NCI-H524 (cell line): ENCODE data around the gene FBXO34.
"Not testable (repeated sequence)": the region's sequence is repeated elsewhere in the genome, so short reads cannot be mapped to it uniquely, and the experiment has no call there.

ENCODE experiments used
- DNase-seq, 2 experiments: peaks; one replicate each; lab custom pipeline; 2025; lab: John Stamatoyannopoulos, UW

FBXO34 gene

DNA sequence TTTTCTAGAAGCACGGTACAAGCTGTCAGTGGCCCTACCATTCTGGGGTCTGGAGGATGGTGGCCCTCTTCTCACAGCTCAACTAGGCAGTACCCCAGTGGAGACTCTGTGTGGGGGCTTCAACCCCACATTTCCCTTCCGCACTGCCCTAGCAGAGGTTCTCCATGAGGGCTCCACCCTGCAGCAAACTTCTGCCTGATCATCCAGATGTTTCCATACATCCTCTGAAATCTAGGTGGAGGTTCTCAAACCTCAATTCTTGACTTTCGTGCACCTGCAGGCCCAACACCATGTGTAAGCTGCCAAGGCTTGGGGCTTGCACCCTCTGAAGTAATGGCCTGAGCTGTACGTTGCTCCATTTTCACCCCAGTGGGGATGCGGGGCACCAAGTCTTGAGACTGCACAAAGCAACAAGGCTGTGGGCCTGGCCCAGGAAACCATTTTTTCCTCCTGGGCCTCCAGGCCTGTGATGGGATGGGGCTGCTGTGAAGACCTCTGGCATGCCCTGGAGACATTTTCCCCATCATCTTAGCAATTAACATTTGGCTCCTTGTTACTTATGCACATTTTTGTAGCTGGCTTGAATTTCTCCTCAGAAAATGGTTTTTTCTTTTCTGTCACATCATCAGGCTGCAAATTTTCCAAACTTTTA is 41.3 kb downstream of the FBXO34 start:
- not testable (repeated sequence) for DNase-seq

GRCh38 chr14:55313480-55313879 is 42.3 kb downstream of the FBXO34 start:
- peak; percentile 29 to 62 for DNase-seq

- no peak for DNase-seq
Measured at GRCh38 chr14:55314449-55314848, 43.2 kb downstream of the FBXO34 start.

GRCh38 chr14:55316564-55316963 is 45.3 kb downstream of the FBXO34 start:
- DNase-seq, result no peak

DNA sequence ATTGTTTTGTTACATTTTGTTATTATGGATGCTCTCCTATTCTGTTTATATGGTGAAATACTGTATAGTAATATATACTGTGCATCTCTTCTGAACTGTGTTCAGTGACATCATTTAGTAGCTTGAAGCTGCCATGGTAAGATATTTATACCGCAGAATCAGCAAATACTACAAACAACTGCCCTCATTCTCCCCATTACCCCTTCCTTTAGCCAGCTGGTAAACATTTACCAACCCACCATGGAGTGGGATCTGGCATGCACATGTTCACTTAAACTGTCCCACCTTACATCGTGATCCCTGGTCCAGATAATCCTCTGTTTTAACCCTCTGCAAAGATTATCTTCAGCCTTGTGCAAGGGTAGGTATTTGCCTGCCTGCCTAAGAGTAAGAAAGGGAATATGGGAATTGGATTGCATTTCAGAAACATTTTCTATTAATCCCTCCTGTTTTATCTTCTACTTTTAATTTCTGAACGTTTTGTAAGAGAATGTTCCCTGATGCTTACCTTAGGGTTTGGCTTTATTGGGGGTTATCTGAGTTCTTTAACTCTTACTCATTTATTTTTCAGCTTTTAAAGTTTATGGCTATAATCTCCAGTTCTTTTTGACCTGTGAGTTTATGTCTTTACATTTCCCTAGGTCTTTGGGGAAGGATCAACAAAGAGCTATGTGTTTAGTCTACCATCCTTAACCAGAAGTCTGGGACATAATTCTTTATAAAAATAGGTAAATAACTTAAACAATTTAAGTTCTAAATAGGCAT is 46.5 kb downstream of the FBXO34 start:
- peak; percentile 67 to 87 for DNase-seq

DNA sequence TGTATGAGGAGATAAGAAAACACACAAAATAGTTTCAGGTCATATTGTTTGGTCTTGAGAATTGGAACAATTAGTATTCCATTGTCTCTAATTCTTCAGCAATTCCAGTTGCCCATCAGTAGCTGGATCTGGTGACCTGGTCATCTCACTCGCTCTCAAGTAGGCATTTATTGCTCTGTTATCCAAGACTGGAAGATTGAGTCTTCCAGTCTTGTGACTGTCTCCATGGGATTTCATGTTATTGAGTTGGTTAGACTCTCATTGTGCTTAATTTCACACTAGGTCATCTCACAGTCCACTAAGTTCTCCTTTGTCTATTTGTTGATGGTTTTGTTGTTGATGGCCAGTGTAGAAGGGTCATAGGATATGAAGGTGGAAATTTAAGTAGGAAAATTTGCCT is 47.5 kb downstream of the FBXO34 start:
- DNase-seq, result no peak

GRCh38 chr14:55323910-55324309 is 52.7 kb downstream of the FBXO34 start:
- no peak for DNase-seq

DNA sequence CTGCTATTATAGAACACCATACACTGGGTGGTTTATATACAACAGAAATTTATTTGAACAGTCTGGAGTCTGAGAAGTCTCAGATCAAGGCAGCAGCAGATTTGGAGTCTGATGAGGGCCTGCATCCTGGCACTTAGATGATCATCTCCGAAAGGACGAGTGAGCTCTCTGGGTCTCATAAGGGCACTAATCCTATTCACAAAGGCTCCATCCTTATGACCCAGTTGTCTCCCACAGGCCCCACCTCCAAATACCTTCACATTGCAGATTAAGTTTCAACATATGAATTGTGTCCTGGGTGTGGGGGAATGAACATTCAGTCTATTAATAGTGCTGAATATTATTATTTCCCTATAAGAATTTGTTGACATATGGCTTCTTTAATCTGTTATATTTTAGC is 53.6 kb downstream of the FBXO34 start:
- no peak for DNase-seq

- DNase-seq, result no peak
Measured at GRCh38 chr14:55327179-55327578, 56.0 kb downstream of the FBXO34 start.

GRCh38 chr14:55328317-55328716 is 57.1 kb downstream of the FBXO34 start:
- DNase-seq, result no peak

GRCh38 chr14:55329999-55330710 is 58.9 kb downstream of the FBXO34 start:
- no peak for DNase-seq

DNA sequence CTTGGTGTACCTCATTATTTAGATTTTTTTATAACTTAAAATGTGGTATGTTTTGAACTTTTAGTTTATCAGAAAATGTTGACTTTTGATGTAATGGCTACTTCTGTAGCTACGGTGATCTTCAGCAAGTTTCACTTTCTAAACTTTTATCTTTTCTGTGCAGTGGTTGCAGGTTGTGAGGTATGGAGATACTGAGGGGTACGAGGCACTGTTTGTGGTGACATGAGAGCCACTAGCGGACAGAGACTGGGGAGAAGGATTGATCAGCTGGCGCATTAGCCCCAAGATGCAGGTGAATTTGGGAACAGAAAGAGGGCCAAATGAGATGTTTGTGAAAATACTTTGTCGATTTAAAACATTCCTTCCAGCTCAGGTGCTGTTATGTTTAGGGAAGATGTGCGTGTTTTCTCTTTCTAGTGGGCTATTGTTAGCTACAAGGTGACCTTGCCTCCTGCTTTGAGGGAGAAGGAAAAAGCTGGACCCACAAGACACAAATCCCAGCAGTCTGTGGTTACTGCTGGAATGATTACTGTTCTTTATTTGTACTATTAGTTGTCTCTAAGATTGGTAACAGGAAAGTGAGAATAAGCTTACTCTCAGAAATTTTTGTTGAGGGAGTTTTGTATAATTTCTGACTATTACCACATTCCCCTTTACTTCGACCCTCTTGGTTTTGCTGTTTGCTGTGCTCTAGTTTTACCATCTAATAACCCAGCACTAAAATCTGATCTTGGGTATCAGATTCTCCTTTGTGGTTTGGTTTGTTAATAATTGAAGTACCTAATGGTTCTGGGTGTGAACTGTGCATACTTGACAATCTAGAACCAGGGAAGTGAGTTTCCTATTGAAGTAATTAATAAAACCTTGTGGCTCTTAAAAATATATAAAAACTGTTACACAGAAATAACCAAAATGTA is 61.7 kb downstream of the FBXO34 start:
- DNase-seq, result no peak

DNA sequence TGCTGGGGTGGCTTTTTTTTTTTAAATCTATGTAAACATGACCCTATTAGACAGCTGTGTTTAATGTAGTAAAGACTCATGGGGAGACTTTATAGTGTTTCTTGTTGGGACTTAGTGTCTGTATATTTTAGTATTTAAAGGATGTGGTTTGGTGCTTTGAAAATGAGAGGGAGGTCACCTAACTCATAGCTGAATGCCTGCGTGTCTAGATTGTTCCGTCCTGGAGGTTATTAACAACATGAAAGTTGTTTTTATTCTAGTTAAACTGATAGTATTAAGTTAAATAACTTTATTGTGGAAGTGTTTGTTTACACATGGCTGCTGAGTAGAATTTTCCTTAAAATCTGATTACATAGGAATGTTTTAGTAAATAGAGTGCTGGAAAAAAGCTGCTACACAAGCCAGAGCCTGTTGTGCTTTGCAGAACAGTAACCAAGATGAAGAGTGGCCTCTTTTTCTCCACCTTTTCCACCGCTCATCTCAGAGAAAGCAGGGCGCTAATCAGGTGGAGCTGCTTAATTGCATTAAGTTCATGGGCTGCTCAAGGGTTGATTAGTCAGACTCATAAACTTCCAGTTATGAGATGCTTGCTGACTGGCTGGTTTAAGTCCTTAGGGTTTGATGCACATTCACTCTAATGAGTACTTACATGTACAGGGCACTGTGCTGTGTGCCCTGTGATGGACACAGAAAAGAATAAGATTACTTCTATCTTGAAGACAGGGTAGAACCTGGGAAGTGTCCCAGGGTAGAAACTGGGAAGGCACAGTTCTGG is 62.7 kb downstream of the FBXO34 start:
- peak in 1 of 2 experiments; percentile 45 for DNase-seq

- DNase-seq, result no peak
Measured at GRCh38 chr14:55336162-55336561, 64.9 kb downstream of the FBXO34 start.

GRCh38 chr14:55336691-55337090 is 65.5 kb downstream of the FBXO34 start:
- DNase-seq, result no peak

DNA sequence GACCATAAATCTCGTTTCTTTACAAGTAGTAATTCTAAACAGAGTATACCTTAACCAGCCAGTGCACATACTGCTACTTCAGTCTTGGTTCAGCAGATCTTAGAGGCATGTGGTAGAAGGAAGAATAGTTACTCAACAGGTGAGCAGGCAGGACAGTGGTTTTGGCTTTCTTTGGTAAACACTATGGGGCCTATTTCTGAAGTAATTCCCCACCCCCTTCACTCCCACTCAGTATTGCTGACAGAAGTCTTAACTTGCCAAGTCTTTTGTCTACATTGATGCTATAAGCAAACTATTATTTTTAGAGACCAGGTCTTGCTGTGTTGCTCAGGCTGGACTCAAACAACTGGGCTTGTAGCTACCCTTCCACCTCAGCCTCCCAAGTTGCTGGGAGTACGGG is 68.5 kb downstream of the FBXO34 start:
- peak in 1 of 2 experiments; percentile 59 for DNase-seq

DNA sequence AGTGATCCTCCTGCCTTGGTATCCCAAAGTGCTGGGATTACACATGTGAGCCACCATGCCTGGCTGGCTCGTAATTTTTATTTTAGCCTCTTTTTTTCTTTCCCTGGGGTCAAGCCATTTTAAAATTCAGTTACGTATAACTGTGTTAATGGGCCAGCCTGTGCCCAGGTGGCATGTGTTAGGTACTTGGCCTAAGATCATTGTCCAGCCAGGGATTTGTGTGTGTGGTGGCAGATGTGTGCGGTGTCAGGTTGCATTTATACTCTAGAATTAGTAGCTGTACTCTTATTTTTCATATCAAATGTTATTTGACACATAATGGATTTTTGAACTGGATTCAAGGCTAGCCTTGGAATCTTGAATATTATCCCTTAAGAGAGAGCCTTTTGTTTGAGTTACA is 69.3 kb downstream of the FBXO34 start:
- peak; percentile 93 to 99 for DNase-seq

GRCh38 chr14:55341781-55342180 is 70.6 kb downstream of the FBXO34 start:
- no peak for DNase-seq

DNA sequence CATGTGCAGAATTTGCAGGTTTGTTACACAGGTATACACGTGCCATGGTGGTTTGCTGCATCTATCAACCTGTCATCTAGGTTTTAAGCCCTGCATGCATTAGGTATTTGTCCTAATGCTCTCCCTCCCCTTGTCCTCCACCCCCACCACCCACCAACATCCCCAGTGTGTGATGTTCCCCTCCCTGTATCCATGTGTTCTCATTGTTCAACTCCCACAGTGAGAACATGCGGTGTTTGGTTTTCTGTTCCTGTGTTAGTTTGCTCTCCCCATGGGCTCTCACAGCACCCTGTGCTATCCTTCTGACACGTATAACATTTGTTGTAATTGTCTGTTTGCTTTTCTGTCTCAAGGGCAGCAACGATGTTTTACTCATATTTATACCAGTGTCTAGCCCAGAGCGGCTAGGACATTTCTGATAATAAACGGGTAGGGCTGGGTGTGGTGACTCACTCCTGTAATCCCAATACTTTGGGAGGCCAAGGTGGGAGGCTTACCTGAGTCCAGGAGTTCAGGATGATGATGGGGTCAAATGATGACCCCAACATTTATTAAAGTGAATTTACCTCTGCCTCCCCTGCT is 73.5 kb downstream of the FBXO34 start:
- not testable (repeated sequence) for DNase-seq

DNA sequence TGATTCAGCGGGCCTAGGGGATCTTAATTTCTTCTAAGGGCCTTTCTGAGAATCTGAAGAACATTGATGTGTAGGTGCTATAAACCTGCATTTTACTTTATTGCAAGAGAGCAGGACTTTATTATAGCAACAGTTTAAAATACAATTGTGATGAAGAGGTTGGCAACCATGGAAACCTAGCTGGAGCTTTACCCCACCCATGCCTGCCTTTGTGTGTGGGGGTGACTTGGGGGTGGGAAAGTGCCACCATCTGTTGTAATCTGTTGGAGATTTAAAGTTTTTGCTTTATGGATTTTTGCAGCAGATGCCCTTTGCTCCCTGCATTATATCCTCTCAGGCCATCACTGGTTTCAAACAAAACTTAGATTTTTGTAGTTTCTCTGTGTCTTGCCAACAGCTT is 75.8 kb downstream of the FBXO34 start:
- peak; percentile 55 to 83 for DNase-seq

DNA sequence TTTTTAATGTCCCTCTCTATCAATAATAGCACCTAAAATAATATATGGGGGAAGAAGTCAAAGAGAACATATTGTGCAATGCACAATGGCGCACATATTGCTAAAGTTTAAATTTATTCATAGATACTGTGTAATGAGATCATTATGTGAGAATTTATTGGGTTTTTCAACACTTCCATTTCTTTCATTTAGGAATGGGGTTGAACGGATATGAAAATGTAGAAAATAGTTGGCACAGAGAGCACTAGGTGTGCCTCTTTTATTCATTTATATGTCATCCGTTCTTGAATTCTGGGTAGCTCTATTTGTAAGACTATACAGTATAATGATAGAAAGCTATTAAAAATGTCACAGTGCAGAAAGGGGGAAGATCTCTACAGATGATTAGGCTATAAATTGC is 76.5 kb downstream of the FBXO34 start:
- no peak for DNase-seq
